HepG2 (cell line): ENCODE results near the gene LSR. TPM values are rescaled to one million over a fixed set of nuclear protein-coding genes. Genes with fewer than 3 reads are reported as not detected.
A peak's percentile ranks its signal among the peaks of the same experiment; 100 is the strongest.

Experiments
- ATAC-seq: fragments of 200-7000 bp; cut with Tn5 transposase; 3 replicates; pipeline ENCODE4 v1.9.1; 2020; ENCODE audit warnings: mild to moderate bottlenecking, moderate library complexity
- BruUV-seq: library from RNA; stranded (reverse); fragments of 400-500 nt; replicated peaks from 2 replicates; lab custom pipeline; 2021; lab: Mats Ljungman, UMichigan
- CTCF ChIA-PET: fragments of 300-600 bp; formaldehyde crosslinking; extraction: SDS; loops from one replicate; lab custom pipeline; 2021; ENCODE audit warnings: low total read pairs, inconsistent platforms, low intra/inter-chr PET ratio; lab: Yijun Ruan, JAX
- POLR2A ChIA-PET: fragments of 350-600 bp; sonication (Branson Sonifier 250); formaldehyde crosslinking; loops from one replicate; lab custom pipeline; 2020; ENCODE audit warnings: antibody characterized with exemption, inconsistent platforms; lab: Yijun Ruan, JAX
- DNase-seq: peaks from one replicate; pipeline ENCODE4 v3.0.0-alpha.2; 2015; ENCODE audit warnings: low spot score
- FAIRE-seq: peaks from 3 replicates; lab custom pipeline; 2011; peaks lifted over from hg19 to GRCh38; lab: Jason Lieb, UNC
- H2AFZ ChIP-seq: one replicate; pipeline ENCODE4 v1.6.1; 2011; ENCODE audit warnings: low read length, inconsistent platforms
- H3K27ac ChIP-seq: fragments of 300-600 bp; 3 replicates; pipeline ENCODE4 v1.8.0; 2011; ENCODE audit warnings: mixed run types, mild to moderate bottlenecking, mixed read lengths, low read length, inconsistent platforms; ENCODE audit not compliant: insufficient read depth; ENCODE audit errors: extremely low read length
- H3K27me3 ChIP-seq, 2 experiments: fragments of 200-600 bp in 1 of 2; 2 replicates in 1 of 2; 3 replicates in 1 of 2; pipeline versions ENCODE4 v1.6.0 to v1.8.0; 2011; ENCODE audit warnings: low read length in 2 of 2, mild to moderate bottlenecking in 2 of 2, moderate library complexity in 2 of 2, inconsistent platforms in 1 of 2; ENCODE audit not compliant: insufficient read depth in 2 of 2, control insufficient read depth in 1 of 2
- H3K36me3 ChIP-seq, 2 experiments: fragments of 200-600 bp in 1 of 2; replicated peaks in 1 of 2; 2 replicates in 1 of 2; 3 replicates in 1 of 2; pipeline versions ENCODE4 v1.5.1 to v1.8.0; 2011; ENCODE audit warnings: low read length in 2 of 2, inconsistent platforms in 1 of 2; ENCODE audit not compliant: insufficient read depth in 2 of 2, control insufficient read depth in 1 of 2
- H3K4me1 ChIP-seq: 2 replicates; pipeline ENCODE4 v1.5.1; 2012; ENCODE audit warnings: low read length, inconsistent platforms; ENCODE audit not compliant: insufficient read depth
- H3K4me2 ChIP-seq: 2 replicates; pipeline ENCODE4 v1.6.0; 2011; ENCODE audit warnings: low read depth, low read length, inconsistent platforms
- H3K4me3 ChIP-seq, 3 experiments: fragments of 200-600 bp in 1 of 3; sonication (generic), shearing (Covaris generic) in 1 of 3; replicated peaks in 1 of 3; 2 replicates each; pipeline ENCODE4 v1.5.1; 2011 to 2016; ENCODE audit warnings: low read length in 3 of 3, inconsistent platforms in 2 of 3, low read depth in 2 of 3, mild to moderate bottlenecking in 2 of 3, control low read depth in 1 of 3, mixed read lengths in 1 of 3; ENCODE audit not compliant: insufficient read depth in 1 of 3
- H3K79me2 ChIP-seq: one replicate; pipeline ENCODE4 v1.6.1; 2011; ENCODE audit warnings: low read length, inconsistent platforms; ENCODE audit not compliant: insufficient read depth
- H3K9ac ChIP-seq: 2 replicates; pipeline ENCODE4 v1.6.0; 2011; ENCODE audit warnings: mild to moderate bottlenecking, low read depth, low read length, inconsistent platforms; ENCODE audit not compliant: insufficient read depth
- H3K9me3 ChIP-seq: 2 replicates; pipeline ENCODE4 v1.5.1; 2012; ENCODE audit warnings: mild to moderate bottlenecking, low read length
- H4K20me1 ChIP-seq: 2 replicates; pipeline ENCODE4 v1.6.0; 2011; ENCODE audit warnings: inconsistent platforms, mild to moderate bottlenecking, low read length, moderate library complexity; ENCODE audit not compliant: insufficient read depth
- ARNT ChIP-seq: fragments of 450-650 bp; IDR thresholded peaks from 2 replicates; pipeline ENCODE4 v1.6.1; 2017
- EP300 ChIP-seq, 3 experiments: sonication (generic) in 1 of 3; formaldehyde crosslinking in 1 of 3; IDR thresholded peaks; 2 replicates each; pipeline versions ENCODE4 v1.5.1 to v1.6.1; 2011 to 2020; ENCODE audit warnings: low read depth in 2 of 3, low read length in 2 of 3, borderline replicate concordance in 1 of 3, improper control_type of control experiment in 1 of 3, mild to moderate bottlenecking in 1 of 3, missing genetic modification reagents in 1 of 3, moderate library complexity in 1 of 3
- FOXK1 ChIP-seq: sonication (generic); formaldehyde crosslinking; IDR thresholded peaks from 2 replicates; pipeline ENCODE4 v1.4.0; 2020; ENCODE audit warnings: low read depth, missing genetic modification reagents, borderline replicate concordance
- FOXO1 ChIP-seq: sonication (generic); formaldehyde crosslinking; IDR thresholded peaks from 2 replicates; pipeline ENCODE4 v1.4.0; 2020; ENCODE audit warnings: missing genetic modification reagents
- GTF3A ChIP-seq: sonication (generic); formaldehyde crosslinking; conservative IDR thresholded peaks from 2 replicates; pipeline ENCODE4 v1.4.0; 2020; ENCODE audit warnings: mild to moderate bottlenecking, missing genetic modification reagents
- MED8 ChIP-seq: sonication (generic); formaldehyde crosslinking; IDR thresholded peaks from 2 replicates; pipeline ENCODE4 v1.8.1; 2023; ENCODE audit warnings: mild to moderate bottlenecking, missing genetic modification reagents; ENCODE audit not compliant: insufficient replicate concordance
- NFYB ChIP-seq: sonication (generic); formaldehyde crosslinking; IDR thresholded peaks from 2 replicates; pipeline ENCODE4 v1.4.0; 2020; ENCODE audit warnings: missing genetic modification reagents
- PREB ChIP-seq: sonication (generic); formaldehyde crosslinking; IDR thresholded peaks from 2 replicates; pipeline ENCODE4 v1.4.0; 2020; ENCODE audit warnings: missing genetic modification reagents
- SAP130 ChIP-seq: IDR thresholded peaks from 2 replicates; pipeline ENCODE4 v1.6.1; 2016; ENCODE audit warnings: low read depth
- TFAP4 ChIP-seq: sonication (generic); IDR thresholded peaks from 2 replicates; pipeline ENCODE4 v1.6.1; 2016; ENCODE audit warnings: low read depth, borderline replicate concordance
- ZC3H4 ChIP-seq: sonication (generic); formaldehyde crosslinking; IDR thresholded peaks from 2 replicates; pipeline ENCODE4 v1.4.0; 2020; ENCODE audit warnings: missing genetic modification reagents, borderline replicate concordance
- ZNF138 ChIP-seq: sonication (generic); formaldehyde crosslinking; IDR thresholded peaks from 2 replicates; pipeline ENCODE4 v1.5.0; 2020; ENCODE audit warnings: mild to moderate bottlenecking, low read depth, missing genetic modification reagents
- ZNF468 ChIP-seq: sonication (generic); formaldehyde crosslinking; IDR thresholded peaks from 2 replicates; pipeline ENCODE4 v1.8.0; 2022; ENCODE audit warnings: mild to moderate bottlenecking, moderate library complexity, missing genetic modification reagents
- ZNF556 ChIP-seq: sonication (generic); formaldehyde crosslinking; IDR thresholded peaks from 2 replicates; pipeline ENCODE4 v1.4.0; 2020; ENCODE audit warnings: mild to moderate bottlenecking, missing genetic modification reagents, borderline replicate concordance
- ZNF768 ChIP-seq: sonication (generic); formaldehyde crosslinking; IDR thresholded peaks from 2 replicates; pipeline ENCODE4 v1.4.0; 2020; ENCODE audit warnings: missing genetic modification reagents
- ZNF777 ChIP-seq: sonication (generic); formaldehyde crosslinking; IDR thresholded peaks from 2 replicates; pipeline ENCODE4 v1.4.0; 2020; ENCODE audit warnings: missing genetic modification reagents
- ZNF782 ChIP-seq: sonication (generic); formaldehyde crosslinking; IDR thresholded peaks from 2 replicates; pipeline ENCODE4 v1.4.0; 2020; ENCODE audit warnings: missing genetic modification reagents, mild to moderate bottlenecking, borderline replicate concordance
- ZNF800 ChIP-seq: sonication (generic); formaldehyde crosslinking; IDR thresholded peaks from 2 replicates; pipeline ENCODE4 v1.4.0; 2020; ENCODE audit warnings: missing genetic modification reagents
- ZSCAN5A ChIP-seq: sonication (generic); formaldehyde crosslinking; IDR thresholded peaks from 2 replicates; pipeline ENCODE4 v1.8.0; 2022; ENCODE audit warnings: mild to moderate bottlenecking, missing genetic modification reagents, borderline replicate concordance
- WGBS: methylation state at CpG from one replicate; pipeline ENCODE4 v1.1.6; 2017; ENCODE audit warnings: low lambda C conversion rate; 5-methylcytosine and 5-hydroxymethylcytosine counted together
- in situ Hi-C: cut with HindIII; loops from 2 replicates; pipeline ENCODE4 v1.10.0; 2017; ENCODE audit warnings: low pct_unique_long_range_greater_than_20kb; ENCODE audit not compliant: extremely low pct_ligation_motif_present
- intact Hi-C: fragments of 100-400 bp; cut with micrococcal nuclease; formaldehyde crosslinking; loops from one replicate; pipeline ENCODE4 v1.10.0; 2022; ENCODE audit not compliant: unreplicated experiment
- polyA plus RNA-seq, 8 experiments: library from polyadenylated mRNA; depleted of rRNA in 3 of 8; stranded (reverse) in 7 of 8; unstranded in 1 of 8; fragments of >200 nt; fragmentation: Illumina TruSeq in 4 of 8; extraction: Trizol in 4 of 8; gene quantifications; 2 replicates each; pipeline versions ENCODE4 v1.2.1 to v1.2.3, GENCODE V29; 2011 to 2016; ENCODE audit warnings: low read depth in 4 of 8, missing spikeins in 1 of 8, mixed read lengths in 1 of 8; ENCODE audit not compliant: insufficient read depth in 1 of 8
- total RNA-seq, 5 experiments: library from RNA; depleted of rRNA; stranded (reverse); fragments of >200 nt; fragmentation: Illumina TruSeq; extraction: Trizol; gene quantifications; 2 replicates each; pipeline ENCODE4 v1.2.3, GENCODE V29; 2016; ENCODE audit warnings: low read depth in 1 of 5

LSR gene
- total and polyA plus RNA-seq, 2 of the 13 experiments (the other 11 are each of a cell fraction or from before 2014, with no cell fraction given), result 29.2 to 79.2 TPM

GRCh38 chr19:35315883-35316282 is 67.1 kb downstream of the LSR start (continued):
- peak; percentile 25; the same call in 1 of the 2 replicates for TF ChIP-seq TFAP4

- Histone ChIP-seq H3K9ac (peak overlapping the region; percentile 52), H3K9me3 (no peaks in the 10 kb centered on the region), H3K27me3 (no peaks in the 10 kb centered on the region), H3K4me2 (peak overlapping the region; percentile 71), H2AFZ (no peak overlapping the region), H3K27ac (peak overlapping the region; percentile 78), H3K79me2 (no peaks in the 10 kb centered on the region), H4K20me1 (no peaks in the 10 kb centered on the region), H3K36me3 (no peaks in the 10 kb centered on the region), H3K4me3 (peak overlapping the region; percentile 13 to 45 (median 17); a peak in 5 of 6 replicates), H3K4me1 (peaks cover 79% of the 10 kb centered on the region)
- POLR2A ChIA-PET, result interaction anchor here (0.6 to 2.6 kb wide), 4 partner anchors 8 to 42 kb away, joined by 3 to 16 read pairs (median 4); no protein-coding TSS in a partner anchor
- in situ Hi-C loops, result no loop called here
- intact Hi-C loops, result no loop called here
- DNase-seq (peak; percentile 94), ATAC-seq (peak; percentile 88), FAIRE-seq (peak; percentile 92)
- CTCF ChIA-PET, result no interaction called here
- BruUV-seq, result no TSS peak
- 1% methylated on average over 7 of the region's 9 CpGs for WGBS
- TF ChIP-seq ZNF556 (CRISPR knock-in tag), result 0 out of 2 replicates have a peak, but pooled peaks have one; percentile 37
- no peak for TF ChIP-seq ZSCAN5A (CRISPR knock-in tag)
- TF ChIP-seq ZC3H4 (CRISPR knock-in tag), result no peak
- no peak for TF ChIP-seq NFYB (CRISPR knock-in tag)
- TF ChIP-seq GTF3A (CRISPR knock-in tag), result no peak
- no peak for TF ChIP-seq ZNF782 (CRISPR knock-in tag)
- no peak for TF ChIP-seq ZNF800
- no peak for TF ChIP-seq ZNF768 (CRISPR knock-in tag)
- no peak for TF ChIP-seq FOXK1 (CRISPR knock-in tag)
- no peak for TF ChIP-seq ZNF468 (CRISPR knock-in tag)
- TF ChIP-seq SAP130 (CRISPR knock-in tag), result peak; percentile 50
- no peak for TF ChIP-seq ARNT
- TF ChIP-seq ZNF138, result no peak
- TF ChIP-seq FOXO1 (CRISPR knock-in tag), result peak; percentile 68; the same call in 1 of the 2 replicates
- peak; percentile 24 for TF ChIP-seq MED8 (CRISPR knock-in tag)
- TF ChIP-seq PREB (CRISPR knock-in tag), result no peak
- TF ChIP-seq EP300 (IDR thresholded peaks at IDR 0.05; ENCODE audit: low read depth in 2 of 2, low read length in 2 of 2), result peak; percentile 76 to 82; a peak in 3 of 4 replicates
- peak; percentile 30; the same call in 1 of the 2 replicates for TF ChIP-seq EP300 (CRISPR knock-in tag; IDR thresholded peaks at IDR 0.05; ENCODE audit: borderline replicate concordance)
- no peak for TF ChIP-seq ZNF777
Observed at GRCh38 chr19:35316560-35316959, 67.8 kb downstream of the LSR start.
